Right ventricle myocardium inferior (tissue), 1 donor: ENCODE results near the gene LGALS4. TPM values are rescaled to one million over a fixed set of nuclear protein-coding genes. Genes with fewer than 3 reads are reported as not detected.

Experiments
- ATAC-seq: fragments of 200-7000 bp; cut with Tn5 transposase; one replicate; pipeline ENCODE4 v1.9.1; 2020; ENCODE audit warnings: mild to moderate bottlenecking, moderate library complexity
- DNase-seq: peaks from one replicate; pipeline ENCODE4 v3.0.0; 2021; ENCODE audit errors: missing footprints
- intact Hi-C: fragments of 100-400 bp; cut with DNase I; formaldehyde crosslinking; loops from one replicate; pipeline ENCODE4 v1.11.0; 2022
- total RNA-seq: library from RNA; stranded (reverse); fragmentation: NEBNext Ultra II Directional; extraction: Animal tissue kit (Norgen Biotek cat#: 25700); gene quantifications from one replicate; pipeline ENCODE4 v1.2.1, GENCODE V29; 2021
- donor health status: DM: no; HTN: yes; CAD: no; lungs with severe emphysema.

Gene LGALS4
- total RNA-seq, 1 donor from 2014 or later: 0.76 TPM

DNA sequence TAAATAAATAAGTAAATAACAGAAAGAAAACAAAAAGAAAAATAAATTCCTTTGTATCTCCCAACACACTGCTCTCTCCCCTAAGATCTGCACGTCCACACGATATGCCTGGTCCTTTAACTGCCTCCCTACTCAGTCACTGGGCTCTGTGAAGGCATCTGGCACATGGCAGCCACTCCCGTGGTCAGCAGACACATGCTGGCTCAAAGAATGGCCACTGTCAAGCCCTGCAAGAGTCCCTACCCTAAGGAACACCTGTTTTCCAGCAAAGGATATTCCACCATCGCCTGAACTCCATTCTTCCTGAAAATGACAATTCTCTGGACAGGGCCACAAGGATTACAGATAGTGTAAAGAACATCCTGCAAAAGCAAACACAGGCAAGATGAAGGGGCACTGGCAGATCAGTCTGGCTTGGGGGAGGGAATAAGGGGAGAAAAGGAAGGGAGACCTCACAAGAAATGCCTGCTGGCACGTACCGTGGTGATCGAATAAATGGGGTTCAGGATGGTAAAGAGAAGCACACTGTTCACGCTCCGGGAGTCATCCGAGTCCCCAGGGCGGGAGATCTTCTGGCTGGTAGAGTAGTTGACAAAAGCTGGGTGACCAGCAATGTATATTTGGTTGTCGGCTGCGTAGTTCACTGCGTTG is 32.8 kb upstream of the LGALS4 start:
- no peak for ATAC-seq
- intact Hi-C loops: no loop called here
- no peak for DNase-seq

DNA sequence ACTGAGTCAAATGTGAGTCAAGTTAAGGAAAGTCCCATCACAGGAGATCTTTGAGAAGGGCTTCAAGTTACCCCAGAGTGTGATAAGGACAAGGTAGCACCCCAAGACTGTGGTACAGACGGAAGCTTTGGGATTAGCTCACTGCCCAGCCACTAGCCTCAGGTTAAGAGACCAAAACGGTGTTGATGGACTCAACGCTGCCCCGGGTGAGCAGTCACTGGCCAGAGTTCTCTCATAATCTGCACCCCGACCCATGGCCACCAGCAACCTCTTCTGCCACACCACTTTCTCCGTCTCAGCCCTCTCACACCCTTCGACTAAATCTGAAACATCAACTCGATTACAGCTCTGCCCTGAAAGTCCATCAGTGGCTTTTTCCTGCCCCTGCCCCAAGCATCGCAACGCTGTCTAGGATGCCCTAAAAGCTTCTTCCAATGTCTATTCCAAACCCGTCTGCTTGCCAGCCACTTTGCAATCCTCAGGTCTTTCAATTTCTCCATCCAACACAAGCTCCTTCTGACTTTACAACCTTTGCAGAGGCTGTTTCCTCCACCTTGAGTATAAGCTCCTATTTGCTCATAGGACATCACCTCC is 31.4 kb upstream of the LGALS4 start:
- no peak for DNase-seq
- no peak for ATAC-seq
- intact Hi-C loops: no loop called here

DNA sequence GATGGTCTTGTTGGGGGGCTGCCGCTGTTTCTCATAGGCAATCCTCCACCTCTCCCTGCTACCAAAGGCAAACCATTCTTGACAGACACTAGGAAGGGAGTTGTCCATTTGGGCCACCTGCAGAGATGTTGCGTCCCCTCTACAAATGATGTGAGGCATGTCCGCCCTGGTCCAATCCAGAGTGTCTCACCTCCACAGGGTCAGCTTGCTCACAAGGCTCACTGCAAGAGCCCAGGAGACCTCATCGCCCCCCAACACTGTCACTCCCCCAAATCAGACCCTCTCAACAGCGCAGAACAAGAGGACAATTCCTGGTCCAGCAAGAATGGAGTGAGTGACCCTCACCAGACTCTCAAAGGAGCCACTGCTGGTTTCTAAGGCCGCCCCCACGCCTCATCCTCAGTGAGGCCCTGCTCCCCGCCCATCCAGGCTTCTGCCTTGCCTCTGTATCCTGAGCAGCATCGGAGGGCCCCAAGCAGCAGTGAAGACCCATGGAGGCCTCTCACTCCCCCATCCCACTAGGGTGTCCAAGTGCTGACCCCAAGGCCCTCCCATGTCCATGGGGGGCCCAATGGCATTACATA is 30.5 kb upstream of the LGALS4 start:
- ATAC-seq (no peak), DNase-seq (no peak)
- intact Hi-C loops: no loop called here

DNA sequence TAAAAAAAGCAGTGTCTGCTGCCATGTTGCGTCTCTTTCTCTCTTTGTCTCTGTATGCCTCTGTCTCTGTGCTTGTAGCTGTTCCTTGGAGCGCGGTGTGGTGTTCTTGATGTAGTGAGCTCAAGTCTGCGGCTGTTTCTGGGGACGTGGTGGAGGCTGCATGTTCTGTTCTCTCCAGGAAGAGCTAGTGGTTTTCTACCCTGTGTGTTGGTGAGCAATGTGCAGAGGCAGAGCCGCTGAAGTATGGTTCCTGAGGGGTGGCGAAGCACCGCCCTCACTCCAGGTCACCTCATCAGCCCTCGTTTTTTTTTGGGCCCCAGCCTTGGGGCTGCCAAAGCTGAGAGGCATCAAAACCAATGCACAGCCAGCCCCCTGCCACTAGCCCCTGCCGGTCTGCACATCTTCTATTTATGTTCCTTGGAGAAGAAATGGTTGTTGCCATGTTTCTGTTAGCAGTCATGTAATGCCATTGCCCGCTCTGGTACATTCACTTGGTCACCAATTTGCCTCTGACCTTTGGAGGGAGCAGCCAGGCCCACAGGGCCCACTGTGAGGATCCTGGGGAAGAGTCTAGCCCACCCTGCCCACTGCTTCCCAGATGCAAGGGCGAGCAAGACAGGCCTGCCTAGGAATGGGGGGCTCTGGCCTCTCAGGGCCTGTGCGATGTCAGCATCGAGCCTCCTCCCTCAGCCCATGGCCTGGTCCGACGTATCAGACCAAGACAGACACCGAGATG is 29.9 kb upstream of the LGALS4 start:
- DNase-seq (no peak), ATAC-seq (no peak)
- intact Hi-C loops: no loop called here

DNA sequence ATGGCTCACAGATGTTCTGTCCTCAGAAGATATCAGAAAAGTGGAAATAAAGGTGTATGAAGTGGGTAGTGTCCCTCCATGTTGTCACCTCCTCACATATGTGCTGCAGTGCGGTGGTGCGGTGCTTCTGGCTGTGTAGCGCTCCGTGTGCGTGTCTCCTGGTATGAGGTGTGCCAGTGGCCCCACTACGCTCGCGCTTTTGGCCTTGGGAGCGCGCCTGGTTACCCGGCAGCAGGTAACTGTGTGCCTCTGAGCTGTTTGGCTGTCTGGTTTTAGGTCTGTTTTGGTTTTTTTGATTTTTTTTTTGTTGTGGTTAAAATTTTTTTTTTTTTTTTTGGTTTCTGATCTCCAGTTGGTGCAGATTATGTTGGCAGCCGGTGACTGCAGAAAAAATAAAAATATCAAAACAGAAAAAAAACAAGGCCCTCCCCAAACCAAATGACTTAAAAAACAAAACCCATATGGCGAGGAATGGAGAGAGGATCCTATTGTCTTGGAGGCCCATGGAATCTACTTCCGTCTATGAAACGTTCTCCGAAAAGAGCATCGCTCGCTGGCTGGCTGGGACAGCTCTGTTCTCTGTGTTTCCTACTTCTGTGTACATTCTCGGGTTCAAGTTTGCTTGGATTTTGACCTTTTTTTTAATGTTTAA is 29.2 kb upstream of the LGALS4 start:
- intact Hi-C loops: no loop called here
- no peak for ATAC-seq
- DNase-seq: no peak

DNA sequence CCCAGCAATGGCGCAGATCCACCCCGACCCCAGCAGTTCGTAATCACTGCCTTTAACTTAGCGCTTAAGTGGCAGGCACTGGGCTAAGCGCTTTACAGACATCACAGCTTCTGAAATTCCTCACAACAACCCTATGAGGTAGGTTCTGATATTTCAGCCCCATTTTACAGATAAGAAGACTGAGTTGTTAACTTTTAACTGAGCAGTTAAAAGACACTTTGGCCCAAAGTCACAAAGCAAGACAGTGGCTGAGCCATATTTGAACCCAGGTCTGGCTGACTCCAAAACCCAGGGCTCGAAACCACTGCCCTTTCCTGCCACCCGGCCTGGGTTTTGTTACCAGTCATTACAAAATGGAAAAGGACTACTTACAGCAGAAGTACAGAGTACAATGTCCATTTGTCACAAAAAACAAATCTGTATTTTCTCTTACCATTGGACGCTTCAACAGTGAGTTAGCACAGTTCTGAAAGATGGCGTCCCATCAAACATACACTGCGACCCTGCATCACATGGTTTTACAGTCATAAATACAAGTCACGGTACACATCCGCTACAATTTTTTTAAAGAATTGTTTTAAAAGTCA is 28.5 kb upstream of the LGALS4 start:
- DNase-seq (no peak), ATAC-seq (no peak)
- intact Hi-C loops: no loop called here

DNA sequence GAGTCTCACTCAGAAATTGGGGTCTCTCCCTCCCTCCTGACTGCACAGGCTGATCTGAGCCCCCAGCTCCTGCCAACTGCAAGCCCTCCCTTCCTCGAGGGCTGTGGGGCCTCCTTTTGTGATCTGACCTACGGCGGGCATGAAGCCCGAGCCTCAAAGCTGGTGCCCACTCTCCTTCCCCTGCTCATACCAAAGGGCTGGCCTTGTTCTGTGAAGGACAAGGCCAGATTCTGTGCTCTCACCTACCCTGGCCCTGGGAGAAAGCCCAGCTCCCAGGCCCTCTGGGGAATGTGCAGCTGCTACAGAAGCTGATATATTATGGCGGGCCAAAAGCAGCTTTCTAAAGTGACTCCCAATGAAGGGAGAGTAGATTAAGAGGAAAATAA is 27.8 kb upstream of the LGALS4 start:
- intact Hi-C loops: no loop called here
- DNase-seq (no peak), ATAC-seq (no peak)

DNA sequence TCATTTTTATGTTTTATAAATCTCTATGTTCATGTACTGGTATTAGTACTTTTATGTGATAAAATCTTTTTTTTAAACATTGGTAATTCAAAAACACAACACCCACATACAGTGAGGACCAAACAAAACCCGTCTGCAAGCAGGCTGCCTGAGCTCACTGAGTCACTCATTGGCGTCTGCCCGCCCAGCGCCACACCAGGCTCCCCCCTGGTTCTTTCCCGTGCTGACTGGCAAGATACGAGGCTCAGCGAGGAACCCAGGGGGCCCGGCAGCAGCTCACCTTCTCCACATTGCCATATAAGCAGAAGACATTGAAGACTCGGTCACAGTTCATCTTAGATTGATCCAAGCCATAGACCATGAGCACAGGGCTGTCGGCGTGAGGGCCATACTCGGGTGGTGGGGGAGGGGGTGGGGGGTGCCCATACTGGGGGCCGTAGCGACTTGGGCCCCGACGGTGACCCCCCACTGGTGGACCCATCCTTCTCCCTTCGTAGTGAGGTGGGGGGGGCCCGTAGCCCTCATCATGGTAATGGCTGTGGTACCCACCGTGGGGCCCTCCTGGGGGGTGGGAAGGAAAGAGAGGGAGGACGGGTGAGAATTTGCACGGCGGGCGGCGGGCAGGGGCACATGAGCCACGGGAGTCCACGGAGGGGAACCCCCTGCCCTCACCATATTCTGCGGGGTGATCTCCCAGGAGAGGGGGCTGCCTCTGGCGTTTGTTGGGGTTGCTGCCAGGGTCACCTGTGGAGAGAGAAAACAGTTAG is 27.3 kb upstream of the LGALS4 start:
- no peak for DNase-seq
- no peak for ATAC-seq
- intact Hi-C loops: no loop called here

DNA sequence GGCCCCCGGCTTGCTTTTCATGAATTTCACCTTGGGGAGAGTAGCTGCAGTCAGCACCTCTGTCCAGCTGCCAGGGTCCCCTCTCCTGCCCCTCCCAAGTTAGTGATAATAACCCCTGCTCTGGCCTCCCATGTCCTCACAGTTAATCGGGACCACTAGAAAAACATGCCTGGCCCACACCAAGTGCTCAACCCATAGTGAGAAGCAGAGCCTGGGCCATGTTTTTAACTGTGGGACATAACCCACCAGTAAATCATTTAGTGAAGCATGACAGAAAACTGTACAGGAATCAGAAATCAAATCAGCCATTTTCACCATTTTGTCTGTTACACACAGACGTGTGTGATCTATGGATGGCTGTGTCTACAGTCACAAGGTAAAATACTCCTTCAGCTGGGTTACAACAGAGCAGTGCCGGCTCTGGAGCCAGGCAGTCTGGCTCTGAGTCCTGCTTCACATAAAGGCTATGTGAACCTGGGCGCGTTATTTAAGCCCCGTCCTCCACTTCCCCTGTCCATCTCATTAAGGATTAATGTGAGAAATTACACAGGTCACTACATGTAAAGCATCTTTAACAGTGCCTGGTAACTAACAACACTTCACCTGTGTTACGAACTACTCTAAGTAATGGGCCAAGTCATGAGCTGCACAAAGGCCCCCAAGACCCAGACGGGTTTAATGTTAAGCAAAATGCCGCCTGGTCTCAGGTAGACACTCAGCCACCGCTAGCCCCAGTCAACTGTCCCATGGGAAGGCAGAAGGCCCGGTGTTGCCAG is 26.4 kb upstream of the LGALS4 start:
- no peak for DNase-seq

DNA sequence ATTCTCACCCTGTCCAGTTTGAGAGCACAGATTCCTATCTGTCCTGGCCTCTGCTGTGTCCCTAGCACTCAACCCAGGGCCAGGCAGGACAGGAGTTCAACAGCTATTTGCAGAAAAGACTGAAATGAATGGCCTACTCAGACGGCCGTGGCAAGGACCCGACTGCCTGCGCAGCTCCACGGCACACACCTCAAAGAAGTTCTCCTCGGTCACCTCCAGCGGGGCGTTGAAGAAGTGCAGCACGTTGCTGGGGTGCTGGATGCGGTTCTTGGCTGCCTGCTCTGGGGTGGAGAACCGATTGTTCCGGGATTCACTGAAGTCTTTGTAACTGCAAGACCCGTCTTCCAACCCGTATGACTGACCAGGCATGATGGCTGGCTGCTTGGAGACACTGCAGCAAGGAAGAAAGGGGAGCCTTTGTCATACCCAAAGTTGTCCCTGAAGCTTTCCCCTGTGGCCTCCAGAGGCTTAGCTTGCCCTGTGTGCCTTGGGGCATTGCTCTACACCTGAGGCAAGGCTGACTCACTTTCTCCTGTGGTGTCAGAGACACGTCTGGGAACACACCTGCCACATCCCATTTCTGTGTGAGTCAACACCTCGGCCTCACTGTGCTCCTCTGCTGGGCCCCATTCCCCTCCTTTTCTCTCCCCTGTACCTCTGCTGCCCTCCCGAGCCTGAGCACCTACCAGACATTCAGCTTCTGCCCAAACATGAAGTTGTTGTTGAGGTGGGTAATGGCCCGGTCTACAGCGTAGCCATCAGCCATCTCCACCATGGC is 25.7 kb upstream of the LGALS4 start:
- no peak for ATAC-seq
- DNase-seq: no peak

More for the DNA sequence above, 26.4 kb upstream of the LGALS4 start:
- ATAC-seq: no peak
- intact Hi-C loops: no loop called here

DNA sequence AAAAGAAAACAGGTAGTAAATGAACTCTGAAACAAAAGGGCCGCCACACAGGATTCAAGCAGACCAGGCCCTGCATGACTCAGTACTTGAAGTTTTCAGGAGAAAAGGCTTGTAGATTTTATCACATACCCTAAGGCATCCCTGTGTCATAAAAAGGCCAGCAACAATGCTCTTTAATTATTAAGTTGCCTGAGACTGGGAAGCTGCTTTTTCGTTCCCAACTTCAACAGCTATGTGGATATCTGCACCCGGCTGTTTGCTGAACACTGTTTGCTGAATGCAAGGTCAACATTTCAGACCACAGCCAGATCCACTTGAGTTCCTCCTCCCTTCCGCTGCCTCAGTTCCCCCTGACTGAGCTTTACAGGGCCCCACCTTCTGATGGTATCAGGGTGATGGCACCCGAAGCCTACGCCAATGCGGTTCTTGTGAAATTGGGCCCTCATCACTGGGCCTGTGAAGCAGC is 24.9 kb upstream of the LGALS4 start:
- ATAC-seq (no peak), DNase-seq (no peak)
- intact Hi-C loops: no loop called here

More for the DNA sequence above, 25.7 kb upstream of the LGALS4 start:
- intact Hi-C loops: no loop called here

DNA sequence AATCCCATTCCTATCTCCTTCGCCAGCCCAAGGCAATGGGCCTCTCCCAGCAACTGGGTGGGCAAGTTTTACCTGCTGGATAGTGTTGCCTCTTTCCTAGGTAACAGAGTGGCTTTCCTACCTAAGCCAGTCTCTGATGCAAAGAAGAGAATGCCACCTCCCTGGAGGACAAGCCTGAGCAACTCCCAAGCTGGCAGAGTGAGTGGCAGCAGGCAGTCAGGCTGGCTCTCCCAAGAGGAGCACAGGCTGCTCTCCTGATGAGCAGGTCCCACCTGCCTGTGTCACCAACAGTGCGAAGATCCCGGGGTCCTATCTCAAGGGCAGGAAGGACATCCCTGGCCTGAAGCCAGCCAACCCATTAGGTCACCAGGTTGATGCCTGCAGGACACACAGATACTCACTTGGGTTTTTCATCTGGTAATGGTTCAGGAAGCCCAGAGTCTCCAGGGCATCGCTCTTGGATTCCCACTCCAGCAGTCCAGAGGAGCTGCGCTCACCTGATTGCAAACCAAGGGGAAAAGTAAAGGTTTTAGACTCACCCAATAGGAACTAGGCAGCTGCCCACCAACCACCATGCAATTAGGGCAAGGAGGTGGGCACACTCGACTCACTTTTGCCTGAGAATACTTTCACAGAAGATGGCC is 24.4 kb upstream of the LGALS4 start:
- DNase-seq: no peak
- intact Hi-C loops: no loop called here
- ATAC-seq: no peak

DNA sequence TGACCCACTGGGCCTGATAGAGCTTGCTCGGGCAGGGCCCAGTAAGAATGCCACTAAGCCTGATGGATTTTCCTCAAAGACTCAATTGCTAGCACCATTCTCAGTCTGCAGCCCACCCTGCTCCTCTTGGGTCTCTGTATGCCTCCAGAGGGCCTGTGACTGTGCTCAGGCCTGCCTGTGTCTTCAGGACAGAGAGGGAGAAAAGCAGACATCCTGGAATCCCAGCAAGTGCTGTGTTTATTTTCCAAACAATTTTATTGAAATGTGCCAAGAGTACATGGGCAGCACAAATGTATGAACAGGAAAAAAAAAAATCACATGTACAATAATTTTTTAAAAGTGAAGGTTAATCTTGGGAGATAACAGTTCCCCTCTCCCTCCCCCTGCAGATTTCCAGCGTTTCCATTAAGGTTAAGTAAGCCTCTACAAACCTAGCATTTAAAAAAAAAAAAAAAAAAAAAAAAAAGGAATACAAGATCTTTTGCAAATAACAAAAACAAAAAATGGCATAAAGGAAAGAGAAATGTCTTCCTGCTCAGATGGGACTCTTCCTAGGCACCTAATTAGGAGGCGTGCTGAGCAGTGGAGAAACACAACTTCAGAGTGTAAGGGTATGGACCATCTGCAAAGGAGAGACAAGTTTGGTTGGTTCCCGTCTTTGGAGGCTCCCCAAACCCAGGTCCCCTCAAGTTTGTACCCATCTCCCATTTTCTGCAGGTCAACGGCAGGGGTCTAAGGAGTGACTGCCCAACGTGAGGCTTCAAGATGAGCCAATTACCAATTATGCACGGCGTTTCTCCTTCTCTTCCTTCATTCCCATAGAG is 23.6 kb upstream of the LGALS4 start:
- no peak for ATAC-seq
- no peak for DNase-seq
- intact Hi-C loops: no loop called here

DNA sequence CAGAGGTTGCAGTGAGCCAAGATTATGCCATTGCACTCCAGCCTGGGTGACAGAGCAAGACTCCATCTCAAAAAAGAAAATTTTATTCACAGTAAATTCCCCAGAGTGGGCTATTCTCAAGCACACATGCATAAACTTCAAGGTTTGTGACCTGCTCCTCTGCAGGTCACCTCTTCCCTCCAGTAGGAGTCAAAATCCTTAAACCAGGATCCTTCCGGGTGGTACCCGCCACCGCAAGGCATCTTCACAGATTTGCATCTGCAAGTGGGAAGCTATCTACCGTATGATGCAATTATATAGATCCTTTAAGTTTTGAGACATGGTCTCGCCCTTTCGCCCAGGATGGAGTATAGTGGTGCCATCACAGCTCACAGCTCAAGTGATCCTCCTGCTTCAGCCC is 21.8 kb upstream of the LGALS4 start:
- DNase-seq (no peak), ATAC-seq (no peak)
- intact Hi-C loops: loop anchor here (5.0 kb wide), 1 partner anchor 102 kb away; no protein-coding TSS in a partner anchor

DNA sequence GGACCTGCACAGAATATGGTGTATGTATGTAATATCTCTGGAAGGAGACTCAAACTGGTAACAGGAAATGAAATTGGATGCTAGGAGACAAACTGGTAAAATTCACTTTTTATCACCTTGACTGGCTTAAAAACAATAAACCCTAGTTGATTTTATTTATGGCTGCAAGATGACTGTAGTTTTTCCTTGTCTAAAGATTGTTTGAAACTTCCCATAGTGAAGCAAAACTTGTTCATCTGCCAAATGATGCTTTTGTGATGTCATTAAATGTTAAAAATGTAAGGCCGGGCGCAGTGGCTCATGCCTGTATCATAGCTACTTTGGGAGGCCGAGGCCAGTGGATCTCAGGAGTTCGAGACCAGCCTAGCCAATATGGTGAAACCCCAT is 21.4 kb upstream of the LGALS4 start:
- intact Hi-C loops: loop anchor here (5.0 kb wide), 1 partner anchor 102 kb away; no protein-coding TSS in a partner anchor
- no peak for DNase-seq
- no peak for ATAC-seq

DNA sequence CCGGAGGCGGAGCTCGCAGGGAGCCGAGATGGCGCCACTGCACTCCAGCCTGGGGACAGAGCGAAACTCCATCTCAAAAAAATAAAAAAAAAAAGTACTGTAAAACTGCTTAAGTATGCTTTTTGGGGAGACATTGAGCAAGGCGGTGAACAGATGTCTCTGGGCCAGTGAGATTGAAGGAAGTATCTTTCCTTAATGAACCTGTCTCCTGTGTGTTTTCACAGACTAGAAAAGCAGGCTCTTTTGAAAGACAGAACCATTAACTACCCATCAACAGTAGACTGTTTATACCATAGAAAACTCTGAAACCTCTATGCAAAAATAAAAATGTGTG is 20.3 kb upstream of the LGALS4 start:
- no peak for DNase-seq
- no peak for ATAC-seq
- intact Hi-C loops: loop anchor here (5.0 kb wide), 1 partner anchor 101 kb away; no protein-coding TSS in a partner anchor
